Heart right ventricle (tissue), 16 donors: ENCODE data around the gene LDB2. TPM values are rescaled to one million over a fixed set of nuclear protein-coding genes. Genes with fewer than 3 reads are reported as not detected.

Source experiments
- ATAC-seq, 8 donors: fragments of 200-7000 bp; cut with Tn5 transposase; one replicate each; pipeline ENCODE4 v1.9.1; 2020; ENCODE audit warnings: mild to moderate bottlenecking in 8 of 8, moderate library complexity in 8 of 8, moderate number of reproducible peaks in 1 of 8
- DNase-seq, 2 donors: peaks; one replicate each; pipeline ENCODE4 v3.0.0-alpha.2; 2020
- H3K27ac ChIP-seq, 10 donors: fragments of 200-600 bp; sonication (generic) in 2 of 10; one replicate each; pipeline versions ENCODE4 v1.5.0 to v1.8.0; 2020 to 2022; ENCODE audit warnings: mild to moderate bottlenecking in 3 of 10
- H3K27me3 ChIP-seq, 7 donors: fragments of 200-600 bp; one replicate each; pipeline ENCODE4 v1.8.0; 2021 to 2022; ENCODE audit warnings: mild to moderate bottlenecking in 2 of 7
- H3K36me3 ChIP-seq, 9 donors: fragments of 200-600 bp; sonication (generic) in 1 of 9; one replicate each; pipeline versions ENCODE4 v1.5.0 to v1.8.0; 2020 to 2022; ENCODE audit warnings: mild to moderate bottlenecking in 2 of 9
- H3K4me1 ChIP-seq, 9 donors: fragments of 200-600 bp; sonication (generic) in 1 of 9; one replicate each; pipeline versions ENCODE4 v1.5.0 to v1.8.0; 2020 to 2022; ENCODE audit warnings: mild to moderate bottlenecking in 4 of 9
- H3K4me3 ChIP-seq, 10 donors: fragments of 200-600 bp; sonication (generic) in 2 of 10; one replicate each; pipeline versions ENCODE4 v1.5.0 to v1.8.0; 2020 to 2022; ENCODE audit warnings: mild to moderate bottlenecking in 7 of 10, moderate library complexity in 2 of 10
- H3K9me3 ChIP-seq, 11 donors: fragments of 200-600 bp in 10 of 11; sonication (generic) in 2 of 11; one replicate each; pipeline versions ENCODE4 v1.5.0 to v1.8.0; 2013 to 2022; ENCODE audit warnings: mild to moderate bottlenecking in 2 of 11, control low read depth in 1 of 11, moderate library complexity in 1 of 11
- WGBS, 2 donors: extraction: QIAGEN DNeasy Blood & Tissue Kit; methylation state at CpG; one replicate each; pipeline ENCODE4 v1.1.7; 2013; ENCODE audit warnings: inconsistent platforms in 1 of 2; 5-methylcytosine and 5-hydroxymethylcytosine counted together
- intact Hi-C, 10 donors: fragments of 100-400 bp; cut with DNase I; formaldehyde crosslinking; loops; one replicate each; pipeline versions ENCODE4 v1.11.1 to v1.14.2; 2022
- polyA plus RNA-seq, 2 donors: library from polyadenylated mRNA; stranded (reverse); fragments of 200-250 nt; gene quantifications; one replicate each; pipeline ENCODE4 v1.2.3, GENCODE V29; 2013
- total RNA-seq, 10 donors: library from RNA; stranded (reverse); fragmentation: NEBNext Ultra II Directional in 3 of 10; extraction: Animal tissue kit (Norgen Biotek cat#: 25700) in 3 of 10; gene quantifications; one replicate each; pipeline versions ENCODE4 v1.2.1 to v1.2.4, GENCODE V29; 2021 to 2023
- TF ChIP-seq, protein P1 (sequence below), 9 donors: fragments of 200-600 bp; sonication (generic) in 2 of 9; IDR thresholded peaks; one replicate each; pipeline versions ENCODE4 v1.5.0 to v1.8.0; 2021 to 2022; ENCODE audit warnings: antibody characterized with exemption in 9 of 9, mild to moderate bottlenecking in 5 of 9, moderate library complexity in 1 of 9
- donor health status: Arrhythmogenic right ventricular cardiomyopathy.
- donor health status: ischemic (EF 13 %, LVEDD 7.1; RV severe dilation, severe dysfunction).
- donor health status: healthy with polysubstance abuse.
- donor health status: DM: no; HTN: yes; CAD: no.
- donor health status: DM: no; HTN: no; CAD: no.
- donor health status: ischemic (EF 25% LVEDD 6.9; RV normal size, moderate dysfunction).
- donor health status: ischemic (EF 25% LVEDD 5.7; RV mildly dilated, moderate dysfunction).
- donor health status: healthy.
- donor health status: DM: yes; HTN: yes; CAD: no.
- donor health status: Ischemic cardiomyopathy.
- donor health status: ischemic (EF 35%, LVEDD 5.7; RV mildly dilated, moderate dysfunction).
- donor health status: nonischemic (EF 11% LVEDD 7.7; RV severe dilation, severe dysfunction).
- donor health status: DM: yes; HTN: yes; CAD: no.
- donor health status: PGD.
- donor health status: ischemic (EF 29% LVEDD 5.4; RV normal size, mild dysfunction).
- donor health status: nonischemic (EF 23%, LVEDD 6.1; RV moderate dilation, normal function).

Gene LDB2
- total and polyA plus RNA-seq, 12 donors, result 14.5 to 43.3 (median 23.5) TPM

DNA sequence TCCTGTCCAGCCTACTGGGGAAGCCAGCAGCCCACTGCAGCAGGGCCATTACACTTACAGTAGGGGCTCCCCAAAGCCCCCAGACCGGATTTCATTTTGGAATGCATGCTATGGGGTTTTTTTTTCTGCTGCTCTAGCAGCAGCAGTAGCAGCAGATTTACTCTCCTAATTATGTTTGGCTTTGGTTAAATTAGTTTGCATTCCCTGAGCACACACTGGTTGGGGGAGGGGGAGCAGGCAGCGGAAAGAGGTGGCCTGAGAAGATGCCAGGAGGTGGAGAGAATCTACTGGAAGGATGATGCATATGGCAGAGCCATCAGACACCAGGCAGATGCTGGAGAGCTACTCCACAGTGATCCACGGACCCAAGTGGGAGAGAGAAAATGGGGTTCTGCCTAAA lies 109.6 kb downstream of the LDB2 start:
- Histone ChIP-seq H3K4me1 (peaks cover 0 to 26% (median 6%) of the 10 kb centered on the region in 9 donors), H3K36me3 (peaks cover 0 to 8% (median 0%) of the 10 kb centered on the region in 9 donors), H3K4me3 (no peak overlapping the region), H3K27me3 (no peaks in the 10 kb centered on the region), H3K27ac (no peak overlapping the region), H3K9me3 (no peaks in the 10 kb centered on the region)
- no peak for ATAC-seq
- 82 to 85% methylated on average over 3 of the region's 3 CpGs for WGBS, 2 donors
- intact Hi-C loops, result no loop called here
- TF ChIP-seq, protein P1, sequence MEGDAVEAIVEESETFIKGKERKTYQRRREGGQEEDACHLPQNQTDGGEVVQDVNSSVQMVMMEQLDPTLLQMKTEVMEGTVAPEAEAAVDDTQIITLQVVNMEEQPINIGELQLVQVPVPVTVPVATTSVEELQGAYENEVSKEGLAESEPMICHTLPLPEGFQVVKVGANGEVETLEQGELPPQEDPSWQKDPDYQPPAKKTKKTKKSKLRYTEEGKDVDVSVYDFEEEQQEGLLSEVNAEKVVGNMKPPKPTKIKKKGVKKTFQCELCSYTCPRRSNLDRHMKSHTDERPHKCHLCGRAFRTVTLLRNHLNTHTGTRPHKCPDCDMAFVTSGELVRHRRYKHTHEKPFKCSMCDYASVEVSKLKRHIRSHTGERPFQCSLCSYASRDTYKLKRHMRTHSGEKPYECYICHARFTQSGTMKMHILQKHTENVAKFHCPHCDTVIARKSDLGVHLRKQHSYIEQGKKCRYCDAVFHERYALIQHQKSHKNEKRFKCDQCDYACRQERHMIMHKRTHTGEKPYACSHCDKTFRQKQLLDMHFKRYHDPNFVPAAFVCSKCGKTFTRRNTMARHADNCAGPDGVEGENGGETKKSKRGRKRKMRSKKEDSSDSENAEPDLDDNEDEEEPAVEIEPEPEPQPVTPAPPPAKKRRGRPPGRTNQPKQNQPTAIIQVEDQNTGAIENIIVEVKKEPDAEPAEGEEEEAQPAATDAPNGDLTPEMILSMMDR (IDR thresholded peaks at IDR 0.05), result no peak
- no peak for DNase-seq

DNA sequence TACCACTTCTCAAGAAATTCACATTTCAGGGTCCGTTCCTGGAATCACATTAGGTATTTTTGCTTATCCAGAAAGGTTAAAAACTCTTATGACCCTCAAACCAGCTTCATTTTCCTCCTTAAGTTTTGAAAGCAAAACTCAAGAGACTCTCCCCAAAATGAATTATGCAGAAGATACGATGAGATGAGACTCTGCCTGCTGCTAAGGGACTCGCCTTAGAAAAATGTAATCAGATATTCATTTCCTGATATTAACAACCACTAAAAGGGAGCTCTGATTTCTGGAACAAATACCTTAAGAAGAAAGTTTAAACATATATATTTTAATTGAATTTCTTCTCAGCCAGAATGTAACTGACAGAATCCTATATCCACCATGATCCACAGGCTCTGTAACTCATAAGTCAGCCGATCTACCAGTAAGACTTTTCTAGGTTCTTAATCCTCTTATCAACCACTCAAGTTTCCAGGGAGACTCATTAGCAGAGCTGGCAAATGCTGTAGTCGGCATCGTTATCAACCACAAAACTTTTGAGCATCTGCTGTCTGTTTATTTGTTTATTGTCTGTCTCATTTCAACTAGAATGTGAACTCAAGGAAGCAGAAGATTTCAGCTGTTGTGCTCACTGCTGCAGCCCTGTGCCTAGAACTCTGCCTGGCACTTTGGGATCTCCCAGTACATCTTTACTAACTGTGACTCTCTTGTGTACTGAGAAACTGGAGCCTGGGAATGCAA lies 112.5 kb downstream of the LDB2 start:
- peak overlapping the region in 1 of 10 donors; percentile 10 for H3K27ac ChIP-seq
- no peak for ATAC-seq
- H3K36me3 ChIP-seq, result peaks cover 0 to 18% (median 0%) of the 10 kb centered on the region in 9 donors
- TF ChIP-seq, protein P1 (IDR thresholded peaks at IDR 0.05), result no peak
- no peak for DNase-seq
- intact Hi-C loops, result no loop called here
- peaks cover 0 to 25% (median 6%) of the 10 kb centered on the region in 9 donors for H3K4me1 ChIP-seq
- no peaks in the 10 kb centered on the region for H3K9me3 ChIP-seq
- no peak overlapping the region for H3K4me3 ChIP-seq
- H3K27me3 ChIP-seq, result no peaks in the 10 kb centered on the region
- WGBS, 2 donors, result 39 to 46% methylated on average over 6 of the region's 6 CpGs

DNA sequence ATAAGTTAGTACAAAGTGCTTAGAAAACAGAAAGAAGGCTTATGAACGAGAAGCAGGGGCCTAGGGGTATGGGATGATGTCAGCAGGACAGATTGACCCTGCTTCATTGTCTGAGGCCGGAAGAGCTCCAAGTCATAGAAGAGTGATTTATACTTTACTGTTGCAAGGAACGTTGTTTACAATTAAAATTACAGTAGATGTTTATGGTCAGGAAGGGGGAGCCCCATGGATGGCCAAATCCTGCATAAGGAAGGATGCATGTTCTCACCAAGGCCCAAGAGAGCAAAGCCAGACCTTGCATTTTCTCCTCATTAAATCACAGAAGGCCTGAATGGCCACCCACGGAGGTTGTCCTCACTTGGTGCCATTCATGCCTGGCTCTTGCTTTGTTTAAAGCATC lies 115.3 kb downstream of the LDB2 start:
- TF ChIP-seq, protein P1 (IDR thresholded peaks at IDR 0.05), result no peak
- ATAC-seq (no peak), DNase-seq (no peak)
- Histone ChIP-seq H3K36me3 (peaks cover 0 to 19% (median 0%) of the 10 kb centered on the region in 9 donors), H3K27ac (no peak overlapping the region), H3K9me3 (no peaks in the 10 kb centered on the region), H3K4me3 (no peak overlapping the region), H3K27me3 (no peaks in the 10 kb centered on the region), H3K4me1 (peaks cover 0 to 12% (median 4%) of the 10 kb centered on the region in 9 donors)
- WGBS, 2 donors, result 54 to 64% methylated on average over 4 of the region's 4 CpGs
- intact Hi-C loops, result no loop called here

DNA sequence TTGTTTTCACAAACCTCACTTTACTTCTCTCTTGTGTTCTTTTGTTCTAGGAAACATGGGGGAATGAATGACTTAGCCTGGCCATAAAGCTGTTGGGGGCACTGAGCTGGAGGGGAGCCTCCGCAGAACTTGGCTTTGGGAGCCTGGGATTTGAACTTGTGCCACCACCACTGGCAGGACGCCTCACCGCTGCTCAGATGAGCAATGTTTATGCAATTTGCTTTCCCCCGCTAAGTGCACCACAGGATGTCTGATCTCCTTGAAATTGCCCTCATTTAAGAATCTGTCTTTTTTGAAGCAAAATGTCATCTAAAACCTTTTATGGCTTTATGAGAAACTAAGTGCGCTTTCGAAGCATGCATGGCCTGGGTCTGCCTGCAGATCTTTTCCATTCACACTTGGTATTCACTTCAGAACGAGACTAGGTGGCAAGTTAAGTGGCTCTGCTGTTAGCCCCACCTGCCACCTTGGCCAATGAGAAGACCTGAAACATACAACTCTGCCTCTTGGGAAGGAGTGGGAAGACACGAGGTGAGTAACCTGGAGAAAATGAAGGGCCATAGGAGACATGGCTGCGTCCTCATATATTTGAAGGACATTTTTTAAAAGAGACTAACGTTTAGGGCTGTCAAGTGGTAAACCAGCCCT lies 119.3 kb downstream of the LDB2 start:
- Histone ChIP-seq H3K27me3 (no peaks in the 10 kb centered on the region), H3K4me3 (no peak overlapping the region), H3K36me3 (peaks cover 0 to 37% (median 0%) of the 10 kb centered on the region in 9 donors), H3K9me3 (no peaks in the 10 kb centered on the region), H3K4me1 (peaks cover 0 to 4% (median 0%) of the 10 kb centered on the region in 9 donors), H3K27ac (no peak overlapping the region)
- no peak for DNase-seq
- TF ChIP-seq, protein P1 (IDR thresholded peaks at IDR 0.05), result no peak
- no peak for ATAC-seq
- intact Hi-C loops, result no loop called here
- 84 to 89% methylated on average over 10 of the region's 10 CpGs for WGBS, 2 donors
